GM19324 (cell line): ENCODE measurements around the gene IFNK.

ENCODE experiments used
- ATAC-seq: cut with Tn5 transposase; IDR thresholded peaks from one replicate; pipeline ENCODE4 v1.9.1; 2021; ENCODE audit warnings: mild to moderate bottlenecking, moderate library complexity; ENCODE audit not compliant: unreplicated experiment, low FRiP score

Gene IFNK

DNA sequence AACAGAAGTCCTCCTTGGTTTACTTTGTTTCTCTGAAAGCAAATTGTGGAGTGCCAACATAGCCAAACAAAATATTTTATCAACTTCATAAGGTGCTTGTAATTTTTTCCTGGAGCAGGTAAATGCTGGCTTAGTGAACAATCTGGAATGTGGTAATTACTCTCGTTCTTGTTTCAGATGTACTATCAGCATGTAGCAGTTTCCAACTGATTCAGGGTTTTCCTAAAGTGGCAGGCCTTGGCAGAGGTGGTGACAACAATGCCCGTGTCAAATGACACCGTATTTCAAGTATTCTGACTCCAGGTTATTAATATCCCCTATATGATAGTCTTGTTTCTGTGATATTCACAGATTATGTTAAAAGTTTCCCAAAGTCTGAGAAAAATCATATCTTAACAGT is 48.0 kb downstream of the IFNK start:
- no peak for ATAC-seq

DNA sequence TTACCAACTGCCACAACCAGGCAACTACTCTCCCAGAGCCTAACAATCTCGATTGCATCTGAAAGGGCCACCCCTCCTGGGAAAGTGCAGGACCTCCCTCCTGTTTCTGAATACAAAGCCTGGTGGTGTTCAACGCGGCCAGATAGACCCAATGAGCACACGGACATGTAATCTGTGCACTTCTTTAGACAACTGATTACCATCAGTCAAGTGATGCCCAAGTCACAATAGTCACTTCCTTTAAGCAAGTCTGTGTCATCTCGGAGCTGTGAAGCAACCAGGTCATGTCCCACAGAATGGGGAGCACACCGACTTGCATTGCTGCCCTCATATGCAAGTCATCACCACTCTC is 48.5 kb downstream of the IFNK start:
- peak; percentile 35 for ATAC-seq

DNA sequence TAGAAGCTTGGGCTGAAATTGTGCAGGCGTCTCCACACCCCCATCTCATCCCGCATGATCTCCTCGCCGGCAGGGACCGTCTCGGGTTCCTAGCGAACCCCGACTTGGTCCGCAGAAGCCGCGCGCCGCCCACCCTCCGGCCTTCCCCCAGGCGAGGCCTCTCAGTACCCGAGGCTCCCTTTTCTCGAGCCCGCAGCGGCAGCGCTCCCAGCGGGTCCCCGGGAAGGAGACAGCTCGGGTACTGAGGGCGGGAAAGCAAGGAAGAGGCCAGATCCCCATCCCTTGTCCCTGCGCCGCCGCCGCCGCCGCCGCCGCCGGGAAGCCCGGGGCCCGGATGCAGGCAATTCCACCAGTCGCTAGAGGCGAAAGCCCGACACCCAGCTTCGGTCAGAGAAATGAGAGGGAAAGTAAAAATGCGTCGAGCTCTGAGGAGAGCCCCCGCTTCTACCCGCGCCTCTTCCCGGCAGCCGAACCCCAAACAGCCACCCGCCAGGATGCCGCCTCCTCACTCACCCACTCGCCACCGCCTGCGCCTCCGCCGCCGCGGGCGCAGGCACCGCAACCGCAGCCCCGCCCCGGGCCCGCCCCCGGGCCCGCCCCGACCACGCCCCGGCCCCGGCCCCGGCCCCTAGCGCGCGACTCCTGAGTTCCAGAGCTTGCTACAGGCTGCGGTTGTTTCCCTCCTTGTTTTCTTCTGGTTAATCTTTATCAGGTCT is 49.0 kb downstream of the IFNK start, which contains the start of gene C9orf72:
TSS of gene C9orf72 (minus strand) at position 564 of the 716 bp plus-strand sequence. CDS start 6,361 bp downstream, outside the sequence.
- ATAC-seq = peak; percentile 81

DNA sequence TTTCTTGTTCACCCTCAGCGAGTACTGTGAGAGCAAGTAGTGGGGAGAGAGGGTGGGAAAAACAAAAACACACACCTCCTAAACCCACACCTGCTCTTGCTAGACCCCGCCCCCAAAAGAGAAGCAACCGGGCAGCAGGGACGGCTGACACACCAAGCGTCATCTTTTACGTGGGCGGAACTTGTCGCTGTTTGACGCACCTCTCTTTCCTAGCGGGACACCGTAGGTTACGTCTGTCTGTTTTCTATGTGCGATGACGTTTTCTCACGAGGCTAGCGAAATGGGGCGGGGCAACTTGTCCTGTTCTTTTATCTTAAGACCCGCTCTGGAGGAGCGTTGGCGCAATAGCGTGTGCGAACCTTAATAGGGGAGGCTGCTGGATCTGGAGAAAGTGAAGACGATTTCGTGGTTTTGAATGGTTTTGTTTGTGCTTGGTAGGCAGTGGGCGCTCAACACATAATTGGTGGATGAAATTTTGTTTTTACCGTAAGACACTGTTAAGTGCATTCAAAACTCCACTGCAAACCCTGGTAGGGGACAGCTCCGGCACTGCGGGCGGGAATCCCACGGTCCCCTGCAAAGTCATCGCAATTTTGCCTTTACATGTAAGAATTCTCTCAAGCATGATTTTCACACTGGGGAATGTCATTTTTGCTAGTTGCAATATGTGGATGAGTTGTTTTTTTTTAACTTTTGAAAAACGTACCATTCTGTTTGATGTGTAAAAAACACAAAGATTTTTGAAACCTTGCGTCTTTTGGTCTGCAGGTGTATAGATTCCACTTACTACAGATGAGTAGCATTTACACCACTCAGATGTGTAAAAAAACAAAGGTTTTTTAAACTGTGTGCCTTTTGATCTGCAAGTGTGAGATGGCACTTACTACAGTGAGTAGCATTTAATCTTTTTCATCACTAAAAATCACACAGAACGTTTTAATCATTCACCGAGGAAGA is 49.8 kb downstream of the IFNK start:
- peak; percentile 92 for ATAC-seq
